ENCODE measurements around the gene ERI3.

Gene ERI3

GRCh38 chr1:44200336-44200735, 154.7 kb downstream of the ERI3 start:
- DNase-seq, result no peak

- DNase-seq, result no peak
Observed at GRCh38 chr1:44174630-44175029, 180.4 kb downstream of the ERI3 start.
